GM12892 (cell line): ENCODE measurements around the gene B4GALT4.

Experiments used
- DNase-seq: peaks from one replicate; pipeline ENCODE4 v3.0.0; 2011; ENCODE audit not compliant: insufficient read length
- FAIRE-seq: peaks from 2 replicates; lab custom pipeline; 2011; peaks lifted over from hg19 to GRCh38; lab: Jason Lieb, UNC
- POLR2A ChIP-seq: IDR thresholded peaks from 2 replicates; pipeline ENCODE4 v1.6.1; 2011; ENCODE audit warnings: low read depth, low read length, control low read depth
- POLR2AphosphoS5 ChIP-seq: IDR thresholded peaks from 2 replicates; pipeline ENCODE4 v1.6.1; 2011; ENCODE audit warnings: low read depth, low read length, control low read depth
- TAF1 ChIP-seq: IDR thresholded peaks from 2 replicates; pipeline ENCODE4 v1.6.1; 2011; ENCODE audit warnings: low read depth, mild to moderate bottlenecking, control low read depth, low read length, borderline replicate concordance

Gene B4GALT4

DNA sequence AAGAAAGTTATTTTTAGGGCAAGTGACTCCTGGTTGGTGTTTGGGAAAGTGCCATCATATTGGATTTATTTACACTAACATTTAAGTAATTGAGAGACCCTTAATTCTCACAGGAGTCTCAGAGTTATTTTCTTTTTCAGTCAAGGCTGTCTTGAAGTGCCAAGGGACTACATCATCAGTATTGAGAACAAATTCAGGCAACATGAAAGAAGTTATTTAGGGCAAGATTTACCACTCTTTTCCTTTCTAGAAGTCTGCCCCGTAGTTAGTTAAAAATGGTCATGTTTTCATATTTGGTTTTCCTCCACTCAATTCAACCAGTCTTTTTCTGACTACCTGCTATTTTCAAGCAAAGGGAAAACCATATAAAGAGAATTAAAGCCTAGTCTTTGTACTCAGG is 6.1 kb downstream of the B4GALT4 start:
- TF ChIP-seq POLR2A, result no peak
- TF ChIP-seq POLR2AphosphoS5, result no peak
- TF ChIP-seq TAF1, result no peak
- no peak for FAIRE-seq
- no peak for DNase-seq

DNA sequence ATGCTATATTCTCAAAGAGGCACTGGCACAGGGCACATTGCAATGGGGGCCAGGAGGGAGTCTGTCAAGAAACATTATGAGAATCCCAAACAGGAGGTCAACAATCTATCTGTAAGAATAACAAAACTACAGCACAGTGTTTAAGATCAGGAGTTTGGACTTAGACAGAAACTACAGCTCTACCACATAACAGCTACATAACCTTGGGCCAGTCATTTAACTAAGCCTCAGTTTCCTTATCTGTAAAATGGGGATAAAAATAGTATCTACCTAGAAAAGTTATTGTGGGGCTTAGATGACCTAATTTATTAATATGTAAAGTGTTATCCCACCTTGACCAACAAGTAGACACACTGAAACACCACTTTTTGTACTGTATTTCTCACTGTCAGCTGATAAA is 9.9 kb downstream of the B4GALT4 start:
- FAIRE-seq (no peak), DNase-seq (no peak)
- TF ChIP-seq POLR2A (no peak), POLR2AphosphoS5 (no peak), TAF1 (no peak)

GRCh38 chr3:119230071-119230470 is 10.6 kb downstream of the B4GALT4 start:
- TF ChIP-seq POLR2A, result no peak
- TF ChIP-seq TAF1, result no peak
- TF ChIP-seq POLR2AphosphoS5, result no peak
- DNase-seq (no peak), FAIRE-seq (no peak)

DNA sequence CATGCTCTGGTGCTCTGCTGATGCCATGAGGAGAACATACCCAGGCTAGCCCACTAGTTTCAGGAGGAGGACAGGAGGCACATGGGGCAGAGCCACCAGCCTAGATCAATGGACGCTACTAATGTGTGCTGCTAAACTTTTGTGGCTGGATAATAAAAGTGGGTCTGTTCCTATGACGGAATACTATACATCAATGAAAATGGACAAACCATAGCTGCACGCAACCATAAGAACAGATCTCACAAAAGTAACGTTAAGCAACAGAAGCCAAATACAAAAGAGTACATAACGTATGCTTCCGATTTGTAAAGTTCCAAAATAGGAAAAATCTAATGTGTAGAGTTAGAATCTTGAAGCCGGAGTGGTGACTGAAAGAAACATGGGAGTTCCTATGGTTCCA is 11.5 kb downstream of the B4GALT4 start:
- DNase-seq (no peak), FAIRE-seq (no peak)
- TF ChIP-seq POLR2A (no peak), POLR2AphosphoS5 (no peak), TAF1 (no peak)

- DNase-seq (no peak), FAIRE-seq (no peak)
- TF ChIP-seq TAF1 (no peak), POLR2A (no peak), POLR2AphosphoS5 (no peak)
Observed at GRCh38 chr3:119228373-119229145, 12.1 kb downstream of the B4GALT4 start.

DNA sequence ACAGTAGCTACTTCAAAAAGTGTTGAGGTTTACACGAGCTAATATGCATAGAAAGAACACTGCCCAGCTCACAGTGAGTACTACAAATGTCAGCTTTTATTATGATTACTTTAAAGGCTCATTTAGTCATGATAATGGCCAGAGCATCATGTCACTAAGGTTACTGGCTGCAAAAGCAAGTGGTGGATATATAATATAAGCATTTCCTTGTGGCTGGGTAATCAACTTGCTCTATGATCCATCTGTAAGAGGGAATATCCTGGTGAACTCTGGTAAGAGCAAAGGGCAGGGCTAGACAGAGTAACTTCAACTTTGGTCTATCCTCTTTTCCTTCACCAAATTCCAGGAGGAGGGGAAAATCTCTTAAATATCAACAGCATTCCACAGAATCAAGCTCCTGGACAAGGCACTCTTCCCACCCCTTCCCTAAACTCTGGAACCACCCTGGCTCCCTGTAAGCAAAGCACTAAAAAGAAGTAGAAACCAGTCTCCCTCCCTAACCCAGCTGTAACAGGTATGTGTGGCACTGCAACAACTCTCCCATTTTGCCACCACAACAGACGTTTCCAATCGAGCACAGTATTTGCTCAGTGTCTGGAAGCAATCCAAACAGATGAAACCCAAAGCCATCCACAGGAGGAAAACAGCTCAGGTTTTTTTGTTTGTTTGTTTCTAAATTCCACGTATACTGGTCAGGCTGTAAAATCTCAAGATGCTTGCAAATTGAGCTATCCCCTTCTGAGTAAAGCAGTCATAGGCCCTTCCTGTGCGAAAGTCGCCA is 13.4 kb downstream of the B4GALT4 start:
- FAIRE-seq (no peak), DNase-seq (no peak)
- TF ChIP-seq POLR2A, result no peak
- no peak for TF ChIP-seq POLR2AphosphoS5
- TF ChIP-seq TAF1, result no peak

DNA sequence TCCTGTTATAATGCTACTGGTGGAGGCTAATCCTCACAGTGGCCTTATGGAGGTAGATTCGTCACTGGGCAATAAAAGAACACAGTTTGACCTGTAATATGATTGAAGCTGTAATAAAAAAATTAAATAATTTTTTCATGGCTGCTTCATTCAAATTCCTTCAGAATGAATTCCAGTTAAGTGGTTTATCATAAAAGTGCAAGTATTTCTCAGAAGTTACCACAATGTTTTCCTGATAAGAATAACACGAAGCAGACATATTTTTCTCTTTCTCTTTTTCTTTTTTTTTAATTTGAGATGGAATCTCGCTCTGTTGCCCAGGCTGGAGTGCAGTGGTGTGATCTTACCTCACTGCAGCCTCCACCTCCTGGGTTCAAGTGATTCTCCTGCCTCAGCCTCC is 15.6 kb downstream of the B4GALT4 start:
- FAIRE-seq, result no peak

DNA sequence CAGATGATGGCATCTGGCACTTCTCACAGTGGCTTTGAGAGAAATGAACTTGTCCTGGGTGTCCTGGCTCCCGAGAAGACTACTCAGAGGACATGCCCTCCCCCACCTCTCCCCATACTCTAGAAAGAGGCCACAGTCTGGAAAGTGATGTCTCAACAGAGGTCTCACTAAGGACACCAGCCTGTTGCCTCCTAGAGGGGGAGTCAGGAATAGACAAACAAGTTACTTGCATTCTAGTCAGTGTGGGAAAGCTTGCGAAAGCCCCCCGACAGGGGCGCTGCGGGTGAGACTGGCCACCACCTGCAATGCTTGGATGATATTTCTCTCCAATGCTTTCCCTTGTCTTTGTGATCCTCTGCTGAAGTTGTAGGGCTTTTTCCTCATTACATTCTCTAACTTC is 17.2 kb downstream of the B4GALT4 start:
- TF ChIP-seq TAF1 (no peak), POLR2A (no peak), POLR2AphosphoS5 (no peak)
- FAIRE-seq (no peak), DNase-seq (no peak)

More for the DNA sequence above, 15.6 kb downstream of the B4GALT4 start:
- no peak for TF ChIP-seq TAF1
- no peak for TF ChIP-seq POLR2A
- TF ChIP-seq POLR2AphosphoS5, result no peak
- no peak for DNase-seq

GRCh38 chr3:119222391-119222790 is 18.3 kb downstream of the B4GALT4 start:
- no peak for DNase-seq
- no peak for FAIRE-seq
- TF ChIP-seq POLR2A (no peak), TAF1 (no peak), POLR2AphosphoS5 (no peak)

DNA sequence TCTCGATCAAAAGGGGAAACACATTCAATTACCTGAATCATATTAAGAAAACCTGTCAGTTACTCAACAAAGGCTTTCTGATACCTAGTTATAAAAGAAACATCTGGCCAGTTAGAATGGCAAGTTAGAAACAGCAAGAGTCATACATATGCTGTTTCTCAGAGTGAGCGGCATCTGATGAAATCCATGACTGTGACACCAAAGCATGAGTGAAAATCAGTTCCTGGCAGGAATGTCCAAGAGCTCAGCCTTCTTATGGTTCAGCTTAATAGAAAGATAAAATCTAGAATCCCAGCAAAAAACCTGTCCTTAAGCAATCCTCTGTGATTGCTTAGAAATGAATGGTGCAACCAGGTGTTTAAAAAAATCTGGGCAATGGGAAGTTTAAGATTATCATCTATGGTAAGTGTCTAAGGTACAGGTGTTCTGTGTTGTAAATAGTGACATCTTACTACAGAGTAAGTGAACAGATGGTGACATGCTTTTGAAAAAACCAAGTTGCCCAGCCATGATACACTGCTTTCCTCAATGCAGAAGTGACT is 18.8 kb downstream of the B4GALT4 start:
- TF ChIP-seq POLR2A (no peak), TAF1 (no peak), POLR2AphosphoS5 (no peak)
- DNase-seq (no peak), FAIRE-seq (no peak)

GRCh38 chr3:119220970-119221667 is 19.6 kb downstream of the B4GALT4 start:
- TF ChIP-seq POLR2A (no peak), POLR2AphosphoS5 (no peak), TAF1 (no peak)
- no peak for FAIRE-seq
- DNase-seq, result no peak
